ENCODE measurements around the gene MYF5.

MYF5 gene

DNA sequence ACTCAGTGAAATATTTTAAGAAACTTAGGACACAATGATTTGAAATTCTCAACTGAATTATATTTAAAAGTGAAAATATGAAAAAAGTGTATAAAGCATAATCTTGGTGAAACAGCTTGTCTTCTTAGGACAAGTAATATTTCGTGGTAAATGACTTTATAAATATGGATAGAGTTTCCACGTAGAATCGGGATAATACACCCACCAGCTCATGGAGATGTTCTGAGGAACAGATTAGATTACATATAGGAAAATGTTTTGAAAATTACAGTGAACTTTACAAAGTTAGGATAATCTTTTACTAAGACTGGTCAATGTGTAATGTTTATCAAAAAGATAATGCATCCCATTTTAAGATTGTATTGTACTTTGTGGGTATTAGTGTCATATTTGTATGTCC, 34.9 kb upstream of the MYF5 start:
- TF ChIP-seq, protein P1, sequence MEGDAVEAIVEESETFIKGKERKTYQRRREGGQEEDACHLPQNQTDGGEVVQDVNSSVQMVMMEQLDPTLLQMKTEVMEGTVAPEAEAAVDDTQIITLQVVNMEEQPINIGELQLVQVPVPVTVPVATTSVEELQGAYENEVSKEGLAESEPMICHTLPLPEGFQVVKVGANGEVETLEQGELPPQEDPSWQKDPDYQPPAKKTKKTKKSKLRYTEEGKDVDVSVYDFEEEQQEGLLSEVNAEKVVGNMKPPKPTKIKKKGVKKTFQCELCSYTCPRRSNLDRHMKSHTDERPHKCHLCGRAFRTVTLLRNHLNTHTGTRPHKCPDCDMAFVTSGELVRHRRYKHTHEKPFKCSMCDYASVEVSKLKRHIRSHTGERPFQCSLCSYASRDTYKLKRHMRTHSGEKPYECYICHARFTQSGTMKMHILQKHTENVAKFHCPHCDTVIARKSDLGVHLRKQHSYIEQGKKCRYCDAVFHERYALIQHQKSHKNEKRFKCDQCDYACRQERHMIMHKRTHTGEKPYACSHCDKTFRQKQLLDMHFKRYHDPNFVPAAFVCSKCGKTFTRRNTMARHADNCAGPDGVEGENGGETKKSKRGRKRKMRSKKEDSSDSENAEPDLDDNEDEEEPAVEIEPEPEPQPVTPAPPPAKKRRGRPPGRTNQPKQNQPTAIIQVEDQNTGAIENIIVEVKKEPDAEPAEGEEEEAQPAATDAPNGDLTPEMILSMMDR (IDR thresholded peaks at IDR 0.05; ENCODE audit: extremely low read depth, missing control alignments), result no peak

DNA sequence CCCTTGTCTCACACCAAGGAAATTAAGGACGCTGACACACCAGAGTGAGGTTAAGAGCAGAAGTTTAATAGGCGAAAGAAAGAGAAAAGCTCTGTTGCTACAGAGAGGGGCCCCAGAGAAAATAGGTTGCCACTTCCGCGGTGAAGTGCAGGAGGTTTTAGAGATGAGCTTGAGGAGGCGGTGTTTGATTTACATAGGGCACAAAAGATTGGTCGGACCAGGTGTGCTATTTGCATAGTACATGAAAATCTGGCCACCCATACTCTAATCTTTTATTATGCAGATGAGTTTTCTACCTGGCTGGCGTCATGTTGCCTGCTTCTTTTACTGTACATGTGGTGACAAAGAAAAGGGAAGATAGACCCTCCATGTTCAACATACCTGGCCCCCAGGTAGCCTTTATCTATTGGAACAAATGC, 32.6 kb upstream of the MYF5 start:
- DNase-seq (ENCODE audit: low spot score), result no peak
- TF ChIP-seq, protein P1 (IDR thresholded peaks at IDR 0.05; ENCODE audit: extremely low read depth, missing control alignments), result no peak

More for the DNA sequence above, 34.9 kb upstream of the MYF5 start:
- no peak for DNase-seq (ENCODE audit: low spot score)

DNA sequence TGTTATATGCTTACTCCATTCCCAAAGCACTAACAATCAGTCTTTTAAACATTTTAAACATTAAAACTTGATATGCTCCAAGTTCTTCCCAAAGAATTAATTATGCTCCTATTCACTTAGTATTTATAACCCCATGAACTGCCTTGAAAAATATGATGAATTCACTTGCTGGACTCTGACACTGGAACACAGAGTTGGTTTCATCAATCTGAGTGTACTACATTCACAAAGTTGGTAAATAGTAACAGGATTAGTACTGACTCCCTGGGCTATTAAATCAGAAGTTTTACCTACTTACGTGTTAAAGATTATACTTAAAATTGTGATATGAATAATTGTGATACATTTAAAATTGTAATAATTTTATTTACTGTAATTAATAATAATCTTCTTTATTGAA, 26.6 kb upstream of the MYF5 start:
- DNase-seq (ENCODE audit: low spot score), result no peak
- TF ChIP-seq, protein P1 (IDR thresholded peaks at IDR 0.05; ENCODE audit: extremely low read depth, missing control alignments), result no peak

DNA sequence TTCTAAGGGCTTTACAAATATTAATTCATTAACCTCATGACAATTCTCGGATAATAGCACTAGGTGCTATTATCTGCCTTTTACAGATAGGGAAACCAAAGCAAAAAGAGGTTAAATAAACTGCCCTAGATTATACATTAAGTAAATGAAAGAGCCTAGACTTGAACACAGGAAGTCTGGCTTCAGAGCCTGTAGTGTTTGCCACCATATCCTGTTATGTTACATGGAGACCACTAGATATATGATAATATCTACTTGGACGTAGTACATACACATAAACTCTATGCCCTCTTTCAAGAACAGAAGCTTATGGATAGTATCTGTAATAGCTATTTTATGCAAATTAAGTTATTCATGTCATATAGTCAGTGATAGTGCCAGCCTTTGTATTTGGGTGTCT, 26.2 kb upstream of the MYF5 start:
- TF ChIP-seq, protein P1 (IDR thresholded peaks at IDR 0.05; ENCODE audit: extremely low read depth, missing control alignments), result no peak
- DNase-seq (ENCODE audit: low spot score), result no peak

DNA sequence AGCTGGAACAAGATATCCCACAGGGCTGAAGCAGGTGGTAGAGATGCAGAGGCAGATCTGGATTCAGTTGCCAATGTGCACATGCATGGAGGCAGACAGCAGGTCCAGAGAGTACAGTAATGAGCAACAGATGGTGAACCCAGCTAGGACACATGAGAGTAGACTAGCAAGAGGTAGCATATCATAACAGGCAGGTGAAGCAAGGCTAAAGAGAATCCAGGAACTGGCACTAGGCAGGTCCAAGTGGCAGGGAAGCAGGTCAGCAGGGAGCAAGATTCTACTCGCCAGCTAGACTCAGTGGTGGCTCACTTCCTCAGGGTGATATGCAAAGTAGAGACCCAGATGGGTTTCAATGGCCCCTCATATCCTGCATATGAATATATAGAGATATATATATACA, 24.6 kb upstream of the MYF5 start:
- DNase-seq (ENCODE audit: low spot score), result no peak
- TF ChIP-seq, protein P1 (IDR thresholded peaks at IDR 0.05; ENCODE audit: extremely low read depth, missing control alignments), result no peak

DNA sequence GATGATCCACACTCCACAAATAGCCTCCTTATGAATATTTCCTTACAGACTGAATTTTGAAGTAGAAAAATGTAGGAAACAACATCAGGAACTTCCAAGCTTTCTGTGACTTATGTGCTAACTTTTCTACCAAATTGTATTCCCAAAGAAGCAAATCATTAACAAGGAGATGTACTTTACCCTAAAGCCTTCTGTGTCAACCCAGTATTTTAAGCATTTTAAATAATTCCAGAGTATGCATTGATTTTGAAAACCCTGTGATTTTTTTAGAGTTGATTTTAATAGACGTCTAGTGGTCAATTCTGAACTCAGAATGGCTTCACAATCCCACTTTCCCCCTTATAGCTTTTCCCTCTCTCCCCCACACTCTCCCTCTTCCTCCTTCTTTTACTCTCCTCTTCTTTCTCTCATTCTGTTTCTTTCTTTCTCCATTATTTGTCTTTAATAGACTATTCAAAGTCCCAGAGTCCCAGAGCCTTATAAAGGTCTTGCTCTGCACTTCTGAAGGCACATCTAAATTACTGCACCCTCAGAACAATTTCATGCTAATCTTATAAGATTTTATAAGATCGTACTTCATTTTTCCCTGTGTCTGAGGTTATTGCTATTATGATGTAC, 19.3 kb upstream of the MYF5 start:
- TF ChIP-seq, protein P1 (IDR thresholded peaks at IDR 0.05; ENCODE audit: extremely low read depth, missing control alignments), result no peak
- no peak for DNase-seq (ENCODE audit: low spot score)

DNA sequence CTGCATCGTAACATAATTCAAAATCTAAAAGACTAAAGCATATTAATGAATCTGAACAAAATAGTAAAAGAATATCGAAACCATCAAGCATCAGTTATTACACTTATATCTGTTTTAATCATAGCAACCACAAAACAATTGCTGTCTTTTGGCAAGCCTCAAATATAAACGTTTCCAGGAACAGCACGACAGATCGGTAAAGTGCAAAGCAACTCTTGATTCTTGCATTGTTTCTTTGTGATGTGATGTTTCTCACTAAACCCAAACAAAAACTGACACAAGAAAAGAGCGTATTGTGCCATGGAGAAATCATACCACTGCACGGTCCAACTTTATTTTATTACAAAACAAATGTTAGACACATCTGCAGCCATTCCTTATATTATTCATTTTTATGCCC, 18.5 kb upstream of the MYF5 start:
- DNase-seq (ENCODE audit: low spot score), result no peak
- TF ChIP-seq, protein P1 (IDR thresholded peaks at IDR 0.05; ENCODE audit: extremely low read depth, missing control alignments), result no peak
